Measurements from ENCODE around the gene GATAD2B.
A peak's percentile ranks its signal among the peaks of the same experiment; 100 is the strongest.
"Not testable (repeated sequence)": the region's sequence is repeated elsewhere in the genome, so short reads cannot be mapped to it uniquely, and the experiment has no call there.

GATAD2B gene

GRCh38 chr1:153793973-153794615 lies 128.7 kb downstream of the GATAD2B start:
- no peak for DNase-seq

DNA sequence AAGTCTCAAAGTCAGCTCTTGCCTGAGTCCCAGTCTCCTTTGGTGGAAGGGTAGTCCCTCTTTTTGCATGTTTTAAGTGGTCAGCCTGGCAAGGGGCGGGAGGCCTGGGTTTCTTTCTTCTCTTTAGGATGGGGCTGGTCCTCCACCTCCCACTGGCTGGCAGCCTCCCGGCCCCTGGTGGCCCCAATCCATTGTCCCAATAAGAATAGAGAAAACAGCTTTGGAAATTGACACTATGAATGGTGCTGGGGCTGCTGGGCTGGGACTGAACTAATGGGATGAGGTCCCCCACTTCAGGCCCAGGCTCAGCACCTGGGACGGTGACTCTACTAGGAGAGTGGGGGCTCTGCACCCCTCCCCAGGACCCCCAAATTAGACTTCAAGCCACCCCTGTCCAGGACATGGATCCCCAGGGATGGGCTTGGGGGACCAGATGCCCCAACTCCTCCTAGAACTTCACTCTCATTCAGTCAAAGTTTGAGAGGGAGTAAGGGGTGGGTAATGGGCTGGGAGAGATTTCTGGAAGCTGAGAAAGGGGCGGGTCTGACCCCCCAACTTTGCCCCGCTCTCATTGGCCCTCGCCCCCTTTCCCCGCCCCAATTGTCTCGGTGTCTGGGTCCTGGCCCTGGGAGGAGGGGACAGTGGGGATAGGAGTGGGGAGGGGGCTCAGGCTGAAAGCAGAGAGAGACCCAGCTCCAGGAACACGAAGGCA lies 129.4 kb downstream of the GATAD2B start:
- no peak for DNase-seq

DNA sequence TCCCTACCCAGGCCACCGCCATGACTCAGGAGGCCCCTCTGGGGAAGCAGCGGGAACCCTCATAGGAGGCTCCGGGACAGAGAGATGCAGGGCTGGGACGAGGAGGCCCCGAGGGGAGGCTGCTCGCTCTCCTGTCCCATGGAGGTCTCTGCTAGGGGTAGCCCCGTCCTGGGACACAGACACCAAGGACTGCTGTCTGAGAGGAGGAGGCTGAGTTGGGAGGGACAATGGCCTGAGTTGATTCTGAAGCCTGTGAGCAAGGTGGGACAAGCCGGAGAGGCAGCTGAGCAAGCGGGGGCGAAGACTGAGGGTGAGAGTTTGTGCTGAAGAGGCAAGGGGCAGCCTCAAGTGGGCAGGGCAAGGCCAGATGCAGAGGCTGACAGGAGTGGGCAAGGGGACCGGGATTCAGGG lies 130.1 kb downstream of the GATAD2B start:
- no peak for DNase-seq

DNA sequence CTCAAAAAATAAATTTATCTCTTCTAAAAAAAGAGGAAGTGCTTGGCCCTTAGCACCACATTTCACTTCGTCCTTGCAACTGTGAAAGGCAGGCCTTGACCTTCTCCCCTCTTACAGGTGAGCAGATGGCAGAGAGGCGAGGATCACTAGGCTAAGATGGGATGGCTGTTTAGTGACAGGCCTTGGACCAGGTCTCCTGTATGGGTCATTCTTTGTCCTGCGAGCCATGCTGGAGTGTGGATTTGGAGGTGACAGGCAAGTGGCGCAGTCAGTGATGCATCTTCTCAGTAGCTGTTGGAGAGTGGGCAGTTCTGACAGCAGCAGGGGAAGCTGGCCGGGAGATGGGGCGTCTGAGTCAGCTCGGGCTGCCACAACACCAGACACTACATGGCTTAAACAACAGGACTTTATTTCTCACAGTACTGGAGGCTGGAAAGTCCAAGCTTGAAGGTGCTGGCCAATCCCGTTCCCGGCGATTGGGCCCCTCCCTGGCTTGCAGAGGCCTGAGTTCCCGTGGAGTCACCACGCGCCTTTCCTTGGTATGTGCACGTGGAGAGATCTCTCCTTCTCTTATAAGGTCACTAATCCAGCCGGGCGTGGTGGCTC lies 131.0 kb downstream of the GATAD2B start:
- no peak for DNase-seq

- DNase-seq = no peak
Observed at GRCh38 chr1:153790966-153791647, 131.7 kb downstream of the GATAD2B start.

DNA sequence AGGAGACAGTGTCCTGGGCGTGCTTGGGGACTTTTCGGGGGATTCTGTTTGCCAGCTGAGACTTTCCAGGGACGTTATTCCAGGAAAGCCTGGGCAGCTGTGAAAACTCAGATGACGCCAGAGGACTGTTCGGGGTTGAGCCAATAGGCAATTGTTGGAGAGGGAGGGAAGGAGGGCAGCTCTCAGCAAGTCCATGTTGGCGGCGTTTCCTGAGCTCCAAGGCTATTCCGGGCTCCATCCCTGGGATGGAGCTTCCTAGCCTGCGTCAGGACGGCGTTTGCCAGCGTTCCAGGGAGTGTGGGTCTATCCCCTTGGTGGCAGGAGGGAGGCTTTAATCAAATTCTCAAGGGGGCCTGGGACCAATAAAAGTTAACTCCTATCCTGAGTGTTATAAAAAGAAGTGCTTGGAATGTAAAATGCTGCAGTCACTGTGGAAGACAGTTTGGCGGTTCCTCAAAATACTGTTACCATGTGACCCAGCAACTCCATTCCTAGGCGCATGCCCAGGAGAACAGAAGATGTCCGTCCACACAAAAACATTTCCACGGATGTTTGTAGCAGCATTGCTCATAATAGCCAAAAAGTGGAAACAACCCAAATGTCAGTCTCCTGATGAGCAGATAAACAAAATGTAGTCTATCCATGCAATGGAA lies 132.3 kb downstream of the GATAD2B start:
- peak; percentile 70 for DNase-seq

- peak; percentile 76 for DNase-seq
Observed at GRCh38 chr1:153789478-153790034, 133.2 kb downstream of the GATAD2B start.

- DNase-seq = no peak
Observed at GRCh38 chr1:153786038-153786790, 136.6 kb downstream of the GATAD2B start.

DNA sequence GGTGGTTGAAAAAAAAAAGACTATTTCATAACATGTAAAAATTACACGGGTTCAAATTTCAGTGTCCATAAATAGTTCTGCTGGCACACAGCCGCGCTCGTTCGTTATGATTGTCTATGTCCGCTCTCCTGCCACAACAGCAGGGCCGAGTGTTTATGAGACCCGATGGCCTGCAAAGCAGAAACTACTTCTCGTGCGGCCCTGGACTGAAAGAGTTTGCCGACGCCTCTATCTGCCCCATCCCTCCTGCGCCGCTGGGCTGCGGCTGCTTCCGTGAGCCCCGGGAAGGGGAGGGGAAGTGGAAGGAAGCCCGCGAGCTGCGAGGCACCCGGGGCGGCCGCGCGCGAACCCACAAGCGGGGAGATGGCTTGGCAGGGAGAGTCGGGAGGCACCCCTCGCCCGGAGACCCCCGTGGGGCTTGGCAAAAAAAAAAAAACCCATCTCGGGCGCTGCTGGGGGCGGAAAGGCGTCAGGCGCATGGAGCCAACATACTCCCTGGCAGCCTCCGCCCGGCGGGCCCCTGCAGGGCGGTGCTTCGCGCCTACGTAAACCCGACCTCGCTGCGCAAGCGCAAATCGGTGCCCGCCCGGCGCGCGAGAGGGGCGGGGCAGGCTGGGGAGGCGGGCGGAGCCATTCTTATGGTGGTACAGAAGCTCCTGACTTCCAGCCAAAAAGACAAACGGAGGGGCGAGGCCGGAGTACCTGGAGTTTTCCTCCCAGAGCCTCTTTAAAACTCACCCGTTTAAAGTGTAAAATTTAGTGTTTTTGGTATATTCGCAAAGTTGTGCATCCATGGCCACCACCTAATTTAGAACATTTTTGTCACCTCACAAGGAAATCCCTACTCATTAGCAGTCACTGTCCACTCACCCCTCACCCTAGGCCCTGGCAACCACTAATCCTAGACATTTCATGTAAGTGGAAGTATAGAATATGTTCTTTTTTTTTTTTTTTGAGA lies 139.3 kb downstream of the GATAD2B start:
- peak; percentile 96 for DNase-seq

GRCh38 chr1:153782648-153783047 lies 140.1 kb downstream of the GATAD2B start:
- not testable (repeated sequence) for DNase-seq

- DNase-seq = no peak
Observed at GRCh38 chr1:153780551-153780950, 142.2 kb downstream of the GATAD2B start.

- DNase-seq = no peak
Observed at GRCh38 chr1:153779781-153780541, 142.8 kb downstream of the GATAD2B start.

GRCh38 chr1:153778824-153779519 lies 143.8 kb downstream of the GATAD2B start:
- no peak for DNase-seq

DNA sequence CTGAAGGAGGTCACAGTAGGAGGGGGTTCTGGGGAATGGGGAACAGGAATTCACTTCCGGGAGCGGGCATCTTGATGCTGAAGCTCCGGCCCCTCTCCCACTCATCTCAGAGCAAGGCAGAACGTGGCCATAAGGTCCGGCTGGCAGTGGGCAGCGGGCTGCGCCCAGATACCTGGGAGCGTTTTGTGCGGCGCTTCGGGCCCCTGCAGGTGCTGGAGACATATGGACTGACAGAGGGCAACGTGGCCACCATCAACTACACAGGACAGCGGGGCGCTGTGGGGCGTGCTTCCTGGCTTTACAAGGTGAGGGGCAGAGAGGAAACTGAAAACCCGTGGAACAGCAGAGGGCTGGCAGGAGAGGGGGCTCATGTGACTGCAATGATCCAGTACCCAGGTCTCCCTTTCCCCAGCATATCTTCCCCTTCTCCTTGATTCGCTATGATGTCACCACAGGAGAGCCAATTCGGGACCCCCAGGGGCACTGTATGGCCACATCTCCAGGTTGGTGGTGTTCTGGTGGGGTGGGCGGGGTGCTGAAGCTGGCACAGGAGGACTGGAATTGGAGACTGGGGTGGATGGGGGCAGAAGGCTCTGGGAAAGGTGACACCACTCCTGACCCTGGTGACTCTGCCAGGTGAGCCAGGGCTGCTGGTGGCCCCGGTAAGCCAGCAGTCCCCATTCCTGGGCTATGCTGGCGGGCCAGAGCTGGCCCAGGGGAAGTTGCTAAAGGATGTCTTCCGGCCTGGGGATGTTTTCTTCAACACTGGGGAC lies 144.5 kb downstream of the GATAD2B start:
- no peak for DNase-seq

- DNase-seq = no peak
Observed at GRCh38 chr1:153777648-153778047, 145.1 kb downstream of the GATAD2B start.

DNA sequence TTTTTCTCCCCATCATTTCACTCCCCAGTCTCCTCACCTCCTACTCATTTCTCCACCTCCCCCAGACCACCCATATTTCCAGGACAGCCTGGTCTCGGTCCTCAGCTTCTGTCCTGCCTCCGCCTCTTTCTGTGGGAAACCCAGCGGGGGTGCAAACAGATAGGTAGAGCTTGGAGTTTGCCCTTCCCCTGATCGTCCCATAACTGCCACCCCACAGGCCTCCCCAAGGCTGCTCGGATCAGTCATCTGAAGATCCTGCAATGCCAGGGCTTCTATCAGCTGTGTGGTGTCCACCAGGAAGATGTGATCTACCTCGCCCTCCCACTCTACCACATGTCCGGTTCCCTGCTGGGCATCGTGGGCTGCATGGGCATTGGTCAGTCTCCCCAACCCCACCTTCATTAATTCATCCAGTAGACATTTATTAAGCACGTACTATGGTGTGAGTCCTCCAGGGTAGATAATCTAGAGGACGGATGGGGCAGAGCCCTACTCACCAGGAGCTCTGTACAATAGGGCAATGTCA lies 145.9 kb downstream of the GATAD2B start:
- no peak for DNase-seq

- no peak for DNase-seq
Observed at GRCh38 chr1:153776352-153776751, 146.4 kb downstream of the GATAD2B start.

All from NCI-H69 (cell line).